Vagina (tissue), 2 donors: ENCODE data around the gene C2orf49. TPM values are rescaled to one million over a fixed set of nuclear protein-coding genes. Genes with fewer than 3 reads are reported as not detected.

Source experiments
- DNase-seq, 2 donors: peaks; one replicate each; pipeline ENCODE4 v3.0.0-alpha.2; 2017; ENCODE audit errors: extremely low spot score in 2 of 2
- H3K27ac ChIP-seq: fragments of 200-600 bp; sonication (generic); one replicate; pipeline ENCODE4 v1.5.1; 2019
- H3K27me3 ChIP-seq: fragments of 200-600 bp; sonication (generic); one replicate; pipeline ENCODE4 v1.5.1; 2019
- H3K36me3 ChIP-seq, 2 donors: fragments of 200-600 bp; sonication (generic); one replicate each; pipeline ENCODE4 v1.5.1; 2017 to 2019
- H3K4me1 ChIP-seq: fragments of 200-600 bp; sonication (generic); one replicate; pipeline ENCODE4 v1.5.1; 2019
- H3K4me3 ChIP-seq, 2 donors: fragments of 200-600 bp; sonication (generic); 1 replicate in 1 of 2; 2 replicates in 1 of 2; pipeline ENCODE4 v1.5.1; 2016 to 2019
- H3K9me3 ChIP-seq: fragments of 200-600 bp; sonication (generic); one replicate; pipeline ENCODE4 v1.5.1; 2019
- POLR2A ChIP-seq, 2 donors: fragments of 450-650 bp; IDR thresholded peaks; one replicate each; pipeline ENCODE4 v1.6.1; 2017; ENCODE audit warnings: antibody characterized with exemption in 2 of 2, mild to moderate bottlenecking in 2 of 2, moderate library complexity in 2 of 2
- POLR2AphosphoS5 ChIP-seq, 2 donors: sonication (generic); formaldehyde crosslinking; IDR thresholded peaks; one replicate each; pipeline ENCODE4 v1.9.0; 2017; ENCODE audit warnings: antibody characterized with exemption in 2 of 2, mild to moderate bottlenecking in 2 of 2, low read depth in 1 of 2; ENCODE audit not compliant: insufficient read depth in 1 of 2
- intact Hi-C: fragments of 100-400 bp; cut with DNase I; formaldehyde crosslinking; loops from one replicate; pipeline ENCODE4 v1.15.1; 2023
- total RNA-seq: library from RNA; depleted of rRNA; stranded (reverse); fragments of >200 nt; gene quantifications from one replicate; pipeline ENCODE4 v1.2.3, GENCODE V29; 2016
- TF ChIP-seq, protein P1 (sequence below), 3 experiments: fragments of 450-650 bp in 2 of 3; fragments of 200-600 bp in 1 of 3; sonication (generic) in 1 of 3; IDR thresholded peaks; one replicate each; pipeline ENCODE4 v1.5.1; 2017 to 2019; ENCODE audit warnings: antibody characterized with exemption in 3 of 3, mild to moderate bottlenecking in 2 of 3, moderate library complexity in 2 of 3

C2orf49 gene
- total RNA-seq, 1 donor from 2014 or later: 14.0 TPM

GRCh38 chr2:105308382-105309146, 28.8 kb upstream of the C2orf49 start:
- no peak overlapping the region for H3K4me3 ChIP-seq
- intact Hi-C loops: no loop called here
- TF ChIP-seq, protein P1, sequence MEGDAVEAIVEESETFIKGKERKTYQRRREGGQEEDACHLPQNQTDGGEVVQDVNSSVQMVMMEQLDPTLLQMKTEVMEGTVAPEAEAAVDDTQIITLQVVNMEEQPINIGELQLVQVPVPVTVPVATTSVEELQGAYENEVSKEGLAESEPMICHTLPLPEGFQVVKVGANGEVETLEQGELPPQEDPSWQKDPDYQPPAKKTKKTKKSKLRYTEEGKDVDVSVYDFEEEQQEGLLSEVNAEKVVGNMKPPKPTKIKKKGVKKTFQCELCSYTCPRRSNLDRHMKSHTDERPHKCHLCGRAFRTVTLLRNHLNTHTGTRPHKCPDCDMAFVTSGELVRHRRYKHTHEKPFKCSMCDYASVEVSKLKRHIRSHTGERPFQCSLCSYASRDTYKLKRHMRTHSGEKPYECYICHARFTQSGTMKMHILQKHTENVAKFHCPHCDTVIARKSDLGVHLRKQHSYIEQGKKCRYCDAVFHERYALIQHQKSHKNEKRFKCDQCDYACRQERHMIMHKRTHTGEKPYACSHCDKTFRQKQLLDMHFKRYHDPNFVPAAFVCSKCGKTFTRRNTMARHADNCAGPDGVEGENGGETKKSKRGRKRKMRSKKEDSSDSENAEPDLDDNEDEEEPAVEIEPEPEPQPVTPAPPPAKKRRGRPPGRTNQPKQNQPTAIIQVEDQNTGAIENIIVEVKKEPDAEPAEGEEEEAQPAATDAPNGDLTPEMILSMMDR (IDR thresholded peaks at IDR 0.05): no peak
- no peak for TF ChIP-seq POLR2A (IDR thresholded peaks at IDR 0.05)
- TF ChIP-seq POLR2AphosphoS5 (IDR thresholded peaks at IDR 0.05; ENCODE audit: insufficient read depth in 1 of 2, low read depth in 1 of 2): no peak
- peaks cover 0 to 11% of the 10 kb centered on the region in 2 donors for H3K36me3 ChIP-seq
- DNase-seq: no peak
- no peak overlapping the region for H3K27ac ChIP-seq
- no peaks in the 10 kb centered on the region for H3K4me1 ChIP-seq
- H3K9me3 ChIP-seq: no peaks in the 10 kb centered on the region
- no peaks in the 10 kb centered on the region for H3K27me3 ChIP-seq

DNA sequence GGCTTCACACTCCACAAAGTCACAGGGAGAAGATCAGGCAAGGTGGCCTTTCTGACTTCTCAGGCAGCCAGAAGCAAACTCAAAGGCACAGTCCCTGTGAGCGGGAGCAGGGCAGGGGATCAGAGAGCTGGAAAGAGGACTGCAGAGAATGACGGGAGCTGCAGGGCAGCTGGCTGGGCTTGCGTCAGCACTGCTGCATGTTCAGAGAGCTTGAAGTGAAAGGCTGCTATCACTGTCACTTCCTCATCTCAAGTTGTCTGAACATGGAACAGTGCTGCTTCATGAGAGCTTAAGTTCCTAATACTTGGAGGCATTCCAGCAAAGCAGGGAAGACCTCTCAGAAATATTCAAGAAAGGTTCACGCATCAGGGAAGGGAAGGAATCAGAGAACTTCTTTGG, 28.2 kb upstream of the C2orf49 start:
- Histone ChIP-seq H3K4me1 (no peaks in the 10 kb centered on the region), H3K27ac (no peak overlapping the region), H3K27me3 (no peaks in the 10 kb centered on the region), H3K4me3 (no peak overlapping the region), H3K9me3 (no peaks in the 10 kb centered on the region), H3K36me3 (peaks cover 0 to 11% of the 10 kb centered on the region in 2 donors)
- DNase-seq: no peak
- intact Hi-C loops: no loop called here
- TF ChIP-seq, protein P1 (IDR thresholded peaks at IDR 0.05): no peak
- no peak for TF ChIP-seq POLR2A (IDR thresholded peaks at IDR 0.05)
- no peak for TF ChIP-seq POLR2AphosphoS5 (IDR thresholded peaks at IDR 0.05; ENCODE audit: insufficient read depth in 1 of 2, low read depth in 1 of 2)

DNA sequence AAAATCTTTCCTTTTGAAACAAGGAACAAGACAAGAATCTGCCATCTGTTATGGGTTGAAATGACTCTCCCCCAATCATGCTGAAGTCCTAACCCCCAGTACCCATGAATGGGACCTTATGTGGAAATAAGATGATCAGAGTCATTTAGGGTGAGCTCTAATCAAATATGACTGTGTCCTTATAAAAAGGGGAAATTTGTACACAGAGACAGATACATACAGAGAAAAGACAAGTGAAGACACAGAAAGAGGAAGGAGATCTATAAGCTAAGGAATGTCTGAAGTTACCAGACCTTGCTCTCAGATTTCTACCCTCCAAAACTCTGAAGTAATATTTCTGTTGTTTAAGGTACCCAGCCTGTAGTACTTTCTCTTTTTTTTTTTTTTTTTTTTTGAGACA, 23.5 kb upstream of the C2orf49 start:
- TF ChIP-seq POLR2A (IDR thresholded peaks at IDR 0.05): no peak
- TF ChIP-seq, protein P1 (IDR thresholded peaks at IDR 0.05): no peak
- no peak for TF ChIP-seq POLR2AphosphoS5 (IDR thresholded peaks at IDR 0.05; ENCODE audit: insufficient read depth in 1 of 2, low read depth in 1 of 2)
- DNase-seq: no peak
- H3K4me1 ChIP-seq: no peaks in the 10 kb centered on the region
- no peak overlapping the region for H3K27ac ChIP-seq
- H3K9me3 ChIP-seq: no peaks in the 10 kb centered on the region
- intact Hi-C loops: no loop called here
- H3K36me3 ChIP-seq: no peaks in the 10 kb centered on the region
- no peaks in the 10 kb centered on the region for H3K27me3 ChIP-seq
- no peak overlapping the region for H3K4me3 ChIP-seq

DNA sequence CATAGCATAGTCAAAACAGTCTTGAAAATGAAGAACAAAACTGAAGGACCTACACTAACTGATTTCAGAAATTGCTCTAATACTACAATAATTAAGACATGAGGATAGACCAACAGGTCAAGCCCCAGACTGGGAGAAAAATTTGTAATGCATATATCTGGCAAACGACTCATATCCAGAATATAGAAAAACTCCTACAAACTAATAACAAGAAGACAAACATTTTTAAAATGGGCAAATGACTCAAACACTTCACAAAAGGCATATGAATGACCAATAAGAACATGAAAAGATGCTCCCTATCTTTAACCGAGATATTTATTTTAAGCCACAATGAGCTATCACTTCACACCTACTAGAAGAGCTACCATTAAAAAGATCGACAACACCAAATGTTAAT, 22.0 kb upstream of the C2orf49 start:
- Histone ChIP-seq H3K27ac (no peak overlapping the region), H3K27me3 (no peaks in the 10 kb centered on the region), H3K36me3 (no peaks in the 10 kb centered on the region), H3K9me3 (no peaks in the 10 kb centered on the region), H3K4me1 (no peaks in the 10 kb centered on the region), H3K4me3 (no peak overlapping the region)
- intact Hi-C loops: no loop called here
- TF ChIP-seq POLR2AphosphoS5 (IDR thresholded peaks at IDR 0.05; ENCODE audit: insufficient read depth in 1 of 2, low read depth in 1 of 2): no peak
- TF ChIP-seq POLR2A (IDR thresholded peaks at IDR 0.05): no peak
- TF ChIP-seq, protein P1 (IDR thresholded peaks at IDR 0.05): no peak
- no peak for DNase-seq

DNA sequence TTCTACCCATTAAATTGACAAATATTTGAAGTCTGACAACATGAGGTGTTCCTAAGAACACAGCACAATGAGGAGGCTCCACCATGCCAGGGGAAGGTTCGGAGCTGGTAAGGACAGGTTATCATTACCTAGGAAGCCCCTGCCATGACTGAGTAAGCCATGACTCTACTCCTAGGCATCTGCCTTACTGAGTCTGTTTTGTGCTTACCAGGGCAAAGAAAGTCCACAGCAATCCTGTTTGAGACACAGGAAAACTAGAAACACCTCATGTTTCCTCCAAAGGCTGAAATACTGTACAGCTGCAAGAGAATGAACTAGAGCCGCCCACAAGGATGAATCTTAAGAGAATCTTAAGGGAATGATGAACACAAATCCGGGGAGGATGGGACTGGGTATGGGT, 19.4 kb upstream of the C2orf49 start:
- Histone ChIP-seq H3K4me1 (no peaks in the 10 kb centered on the region), H3K27me3 (no peaks in the 10 kb centered on the region), H3K4me3 (no peak overlapping the region), H3K36me3 (no peaks in the 10 kb centered on the region), H3K27ac (no peak overlapping the region), H3K9me3 (no peaks in the 10 kb centered on the region)
- intact Hi-C loops: no loop called here
- TF ChIP-seq POLR2A (IDR thresholded peaks at IDR 0.05) (no peak), POLR2AphosphoS5 (IDR thresholded peaks at IDR 0.05; ENCODE audit: insufficient read depth in 1 of 2, low read depth in 1 of 2) (no peak)
- TF ChIP-seq, protein P1 (IDR thresholded peaks at IDR 0.05): no peak
- DNase-seq: no peak
